NCI-H1105 treated with DMSO at 0.1 percent for 48 hours (cell line): ENCODE data around the gene WNT3A.
"Not testable (repeated sequence)": the region's sequence is repeated elsewhere in the genome, so short reads cannot be mapped to it uniquely, and the experiment has no call there.

Experiments used
- DNase-seq: peaks from one replicate; lab custom pipeline; 2025; lab: John Stamatoyannopoulos, UW

Gene WNT3A

DNA sequence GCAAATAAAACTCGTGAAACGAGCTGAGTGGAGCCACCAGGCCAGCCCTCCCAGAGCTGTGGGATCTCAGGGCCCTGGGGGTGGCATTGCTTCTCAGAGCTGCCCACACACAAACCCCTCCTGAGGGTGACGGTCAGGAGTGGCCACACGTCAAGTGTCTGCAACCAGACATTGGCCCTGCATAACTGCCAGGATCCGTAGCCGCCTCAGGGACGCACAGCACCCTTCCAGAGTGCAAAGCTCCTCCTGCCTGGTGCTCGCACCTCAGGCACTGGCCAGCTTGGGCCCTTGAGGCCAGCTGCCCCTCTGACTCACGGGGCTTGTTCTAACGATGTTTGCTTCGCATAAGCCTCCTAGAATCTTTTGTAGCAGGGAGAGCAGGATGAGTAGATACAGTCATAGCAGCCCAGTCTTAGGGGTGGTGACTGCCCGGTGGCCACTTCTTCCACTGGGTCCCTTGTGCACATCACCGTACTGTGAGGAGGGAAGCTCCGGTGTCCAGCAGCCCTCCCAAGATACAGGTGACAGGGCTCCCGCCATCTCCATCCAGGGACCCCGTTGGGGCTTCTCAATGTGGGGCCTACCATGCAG is 5.0 kb downstream of the WNT3A start:
- no peak for DNase-seq

DNA sequence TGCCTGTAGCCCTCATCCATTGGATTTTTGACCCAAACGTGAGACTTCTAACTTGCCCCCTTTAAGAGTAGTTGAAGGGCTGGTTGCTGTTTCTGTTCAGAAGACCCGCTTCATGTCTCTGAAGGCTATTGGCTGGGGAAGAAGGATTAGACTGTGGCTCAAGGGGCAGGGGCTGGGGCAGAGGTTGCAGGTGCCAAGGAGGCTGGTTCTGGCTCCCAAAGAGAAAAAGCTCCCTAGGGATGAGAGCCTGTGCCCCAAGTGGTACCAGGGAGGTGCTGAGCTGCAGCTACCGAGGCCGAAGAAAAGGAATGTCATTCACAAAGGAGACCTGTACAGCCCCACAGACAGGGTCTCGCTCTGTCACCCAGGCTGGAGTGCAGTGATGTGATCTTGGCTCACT is 5.8 kb downstream of the WNT3A start:
- DNase-seq, result no peak

DNA sequence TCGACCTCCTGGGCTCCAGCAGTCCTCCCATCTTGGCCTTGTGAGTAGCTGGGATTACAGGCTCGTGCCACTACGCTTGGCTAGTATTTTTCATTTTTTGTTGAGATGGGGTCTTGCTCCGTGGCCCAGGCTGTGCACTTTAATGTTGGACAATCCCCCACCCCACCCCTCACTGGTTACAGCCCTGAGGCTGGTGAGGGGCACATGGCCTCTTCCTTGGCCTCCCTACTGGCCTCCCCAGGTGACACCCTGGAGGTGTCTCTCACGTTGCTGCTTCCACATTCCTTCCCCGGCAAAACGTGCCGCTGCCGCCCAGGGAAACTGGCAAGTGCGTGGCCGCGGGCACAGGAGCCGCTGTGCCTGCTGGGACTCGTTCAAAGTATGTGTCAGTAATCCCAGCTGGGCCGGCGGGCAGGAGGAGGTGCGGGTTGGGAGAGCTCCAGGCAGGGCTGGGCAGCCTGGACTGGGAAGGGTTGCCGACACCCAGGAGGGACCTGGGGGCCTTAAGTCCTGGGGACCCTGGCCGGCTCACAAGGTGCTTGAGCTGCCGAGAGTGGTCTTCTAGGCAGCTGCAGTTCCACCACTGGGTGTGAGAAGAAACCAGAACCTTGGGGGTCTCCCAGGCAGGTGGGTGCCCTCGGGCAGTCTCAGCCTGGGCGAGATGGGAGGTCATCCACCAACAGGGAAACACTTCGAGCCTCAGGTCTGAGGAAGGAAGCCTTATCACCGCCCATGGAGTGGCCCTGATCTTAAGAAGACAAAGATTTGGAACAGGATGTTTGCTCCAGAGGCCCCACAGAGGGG is 6.5 kb downstream of the WNT3A start:
- no peak for DNase-seq

DNA sequence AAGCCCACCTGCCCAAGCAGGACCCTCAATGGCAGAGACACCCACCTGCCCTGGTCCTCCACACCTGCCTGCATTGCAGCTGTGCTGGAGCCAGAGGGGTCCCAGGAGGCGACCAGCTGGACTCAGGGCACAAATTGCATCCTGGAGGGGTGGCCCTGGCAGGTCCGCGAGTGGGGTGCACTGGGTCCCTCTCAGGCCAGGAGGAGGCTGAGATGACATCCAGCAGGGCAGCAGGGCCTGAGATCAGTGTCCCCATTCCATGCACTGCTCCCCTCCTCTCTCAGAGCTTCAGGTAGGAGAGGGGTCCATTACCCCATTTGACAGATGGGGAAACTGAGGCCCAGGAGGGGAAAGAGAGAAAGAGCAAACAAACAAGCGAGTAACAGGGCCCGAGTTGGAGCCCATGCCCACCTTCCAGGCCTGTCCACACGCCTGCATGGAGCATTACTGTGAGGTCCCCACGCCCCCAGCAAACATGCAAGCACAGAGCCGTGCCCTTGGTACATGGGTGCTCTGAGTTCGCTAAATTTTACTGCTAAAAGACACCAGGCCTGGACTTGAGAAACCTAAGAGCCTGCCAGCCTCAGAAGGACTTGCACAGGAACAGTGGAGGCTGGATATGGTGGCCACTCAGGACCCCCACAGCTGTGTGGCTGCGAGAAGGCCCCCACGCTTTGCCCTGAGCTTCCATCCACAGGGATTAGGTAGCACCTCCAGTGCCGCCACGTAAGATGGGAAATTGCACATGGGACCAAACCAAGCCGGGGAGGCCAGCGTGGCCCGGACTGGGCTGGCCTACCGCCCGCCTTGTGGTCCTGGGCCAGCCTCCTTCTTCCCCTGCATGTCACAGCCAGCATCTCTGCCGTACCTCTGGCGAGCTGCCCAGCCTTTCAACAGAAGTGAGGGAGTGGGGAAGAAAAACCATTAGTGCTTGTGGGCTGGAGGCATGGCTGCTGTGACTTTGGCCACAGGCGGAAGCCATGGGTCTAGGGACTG is 7.4 kb downstream of the WNT3A start:
- no peak for DNase-seq

DNA sequence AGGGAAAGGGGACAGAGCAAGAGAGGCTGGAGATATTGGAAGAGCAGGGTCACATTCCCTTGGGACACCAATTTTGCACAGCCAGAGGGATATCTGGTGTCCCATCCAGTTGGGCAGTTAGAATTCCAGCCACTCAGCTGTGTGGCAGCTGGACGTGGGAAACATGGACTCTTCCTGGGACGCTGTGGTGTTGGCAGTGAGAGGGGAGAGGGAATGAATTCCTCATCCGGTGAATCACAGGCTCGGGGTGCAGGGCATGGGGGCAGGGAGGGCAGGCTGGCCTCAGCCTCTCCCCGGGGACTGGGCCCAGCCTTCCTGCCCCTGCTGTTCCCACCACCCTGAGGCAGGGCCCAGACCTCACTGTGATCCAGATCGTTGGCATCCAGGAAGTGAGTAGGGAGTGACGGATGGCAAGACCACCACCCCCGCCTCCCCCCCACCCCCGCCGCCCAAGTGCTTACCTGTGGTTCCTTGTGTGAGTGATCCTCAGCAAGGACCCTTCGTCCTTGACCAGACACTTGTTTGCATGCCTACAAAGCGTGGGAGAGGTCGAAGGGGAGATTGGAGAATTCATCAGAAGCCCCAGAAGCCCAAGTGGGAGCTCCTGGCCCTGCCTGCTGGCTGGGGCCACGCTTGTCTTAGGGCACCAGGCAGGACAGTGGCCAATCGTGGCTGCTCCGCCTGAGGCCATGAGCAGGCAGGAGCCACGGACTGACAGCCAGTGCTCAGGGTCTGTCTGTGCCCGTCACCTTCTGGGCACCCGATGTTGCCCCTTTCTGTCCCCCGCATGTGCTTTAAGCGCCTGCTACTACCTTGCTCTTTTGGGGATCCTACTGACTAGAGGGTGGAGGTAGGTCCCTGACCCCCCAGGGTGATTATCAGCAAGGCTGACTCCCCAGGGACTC is 8.7 kb downstream of the WNT3A start:
- DNase-seq, result no peak

DNA sequence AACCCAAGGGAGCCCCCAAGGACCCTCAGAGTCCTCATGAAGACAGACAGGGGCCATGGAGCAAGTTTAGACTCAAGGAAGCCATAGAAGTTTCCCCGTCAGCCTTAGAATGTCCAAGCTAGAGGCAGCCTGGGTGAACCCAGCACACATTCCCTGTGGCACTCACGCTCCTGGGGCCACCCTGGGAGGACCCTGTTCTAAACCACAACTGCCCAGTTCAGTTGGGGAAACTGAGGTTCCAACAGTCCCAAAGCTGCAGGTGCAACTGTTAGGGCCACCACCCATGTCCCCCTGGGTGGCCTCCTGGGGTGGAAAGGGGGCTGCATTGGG is 9.3 kb downstream of the WNT3A start:
- no peak for DNase-seq

DNA sequence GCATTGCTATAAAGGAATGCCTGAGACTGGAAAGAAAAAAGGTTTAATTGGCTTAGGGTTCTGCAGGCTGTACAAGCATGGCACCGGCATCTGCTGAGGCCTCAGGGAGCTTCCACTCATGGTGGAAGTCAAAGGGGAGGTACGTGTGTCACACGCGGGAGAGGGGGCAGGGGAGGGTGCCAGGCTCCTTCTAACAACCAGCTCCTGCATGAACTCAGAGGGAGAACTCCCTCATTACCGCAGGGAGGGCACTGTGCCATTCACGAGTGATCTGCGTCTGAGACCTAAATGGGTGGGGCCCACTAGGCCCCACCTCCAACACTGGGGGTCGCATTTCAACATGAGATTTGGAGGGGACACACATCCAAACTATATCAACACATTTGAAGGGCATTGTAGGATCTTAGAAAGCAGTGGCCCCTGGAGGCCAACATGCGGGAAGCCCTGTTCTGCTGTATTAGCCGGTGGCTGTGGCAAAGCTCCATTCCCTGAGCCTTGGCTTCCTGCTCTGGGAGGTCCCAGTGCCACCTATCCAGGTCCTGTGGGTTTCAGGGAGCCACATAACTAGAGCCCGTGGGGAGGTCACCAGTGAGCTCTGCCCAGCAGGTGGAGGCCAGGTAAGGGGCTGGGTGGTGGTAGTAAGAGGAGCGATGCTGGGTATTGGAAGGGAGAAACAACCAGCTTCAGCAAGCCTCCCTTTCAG is 10.0 kb downstream of the WNT3A start:
- no peak for DNase-seq

DNA sequence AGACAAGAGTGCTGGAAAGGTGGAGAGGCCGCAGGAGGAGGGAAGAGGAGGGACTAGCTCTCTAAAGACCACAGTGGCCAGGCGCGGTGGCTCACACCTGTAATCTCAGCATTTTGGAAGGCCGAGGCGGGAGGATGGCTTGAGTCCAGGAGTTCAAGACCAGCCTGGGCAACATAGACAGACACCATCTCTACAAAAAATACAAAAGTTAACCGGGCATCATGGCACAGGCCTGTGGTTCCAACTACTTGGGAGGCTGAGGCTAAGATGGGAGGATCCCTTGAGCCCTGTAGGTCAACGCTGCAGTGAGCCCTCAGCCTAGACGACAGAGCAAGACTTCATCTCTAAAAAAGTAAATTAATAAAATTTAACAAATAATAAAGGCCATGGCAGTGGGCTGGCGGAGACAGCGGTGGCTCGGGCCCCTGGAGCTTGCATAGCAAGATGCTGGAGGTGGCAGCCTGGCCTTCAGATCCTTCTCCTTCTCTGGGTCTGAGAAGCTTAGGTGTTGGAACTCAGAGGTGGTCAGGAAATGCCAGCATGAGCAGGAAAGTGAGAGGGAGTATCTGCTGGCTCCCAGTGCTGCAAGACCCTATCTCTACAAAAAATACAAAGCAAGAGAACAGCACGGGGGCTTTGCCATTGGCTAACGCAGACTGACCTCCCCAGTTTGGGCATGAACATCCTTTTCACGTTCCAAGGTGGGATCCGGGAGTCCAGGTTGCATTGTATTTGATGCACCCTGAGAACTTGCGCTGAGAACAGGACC is 10.7 kb downstream of the WNT3A start:
- no peak for DNase-seq

DNA sequence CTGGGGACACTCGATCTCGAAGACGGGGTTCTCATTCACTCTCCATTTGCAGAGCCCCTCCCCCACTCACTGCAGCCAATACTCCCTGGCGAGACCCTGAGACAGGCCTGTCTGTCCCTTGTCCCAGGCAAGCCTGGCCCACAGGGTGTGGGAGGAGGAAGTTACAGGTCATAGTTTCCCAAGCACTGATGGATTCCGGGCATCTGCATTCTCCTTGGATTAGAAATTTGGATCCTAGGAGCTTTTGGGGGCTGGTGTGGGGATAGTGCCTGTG is 11.3 kb downstream of the WNT3A start:
- DNase-seq, result no peak

DNA sequence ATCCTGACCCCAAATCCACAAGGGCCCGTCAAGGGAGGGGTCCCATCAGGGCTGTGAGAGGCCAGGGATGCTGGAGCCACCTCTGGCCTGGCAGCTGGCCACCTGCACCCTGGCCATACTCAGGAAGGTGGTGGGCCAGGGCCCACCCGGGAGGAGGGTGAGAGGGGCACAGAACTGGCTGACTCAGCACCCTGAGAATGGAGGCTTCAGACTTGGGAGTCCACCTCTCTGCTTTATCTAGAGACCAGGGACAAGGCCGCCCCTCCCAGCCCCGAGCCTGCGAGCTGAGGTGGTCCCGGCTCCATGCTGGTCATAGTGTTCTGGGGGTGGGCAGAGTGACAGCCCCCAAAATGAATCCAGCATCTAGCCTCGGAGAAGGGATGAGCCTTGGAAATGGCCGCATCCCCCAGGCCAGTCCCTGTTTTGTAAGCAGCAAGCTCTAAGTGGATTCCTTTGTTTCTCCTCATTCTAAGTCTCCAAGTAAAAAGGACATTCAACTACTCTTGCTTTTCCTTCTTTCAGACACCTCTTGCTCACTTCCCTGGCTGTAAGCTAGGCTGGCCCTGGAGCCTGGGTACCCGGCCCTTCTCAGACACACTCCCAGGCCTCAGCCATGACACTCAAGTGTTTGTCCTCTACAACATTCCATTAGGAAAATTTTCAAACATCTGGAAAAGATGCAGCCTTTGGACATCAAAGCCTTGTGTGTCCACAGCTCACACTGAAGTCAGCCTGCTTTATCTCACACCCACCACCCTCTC is 12.3 kb downstream of the WNT3A start:
- no peak for DNase-seq

DNA sequence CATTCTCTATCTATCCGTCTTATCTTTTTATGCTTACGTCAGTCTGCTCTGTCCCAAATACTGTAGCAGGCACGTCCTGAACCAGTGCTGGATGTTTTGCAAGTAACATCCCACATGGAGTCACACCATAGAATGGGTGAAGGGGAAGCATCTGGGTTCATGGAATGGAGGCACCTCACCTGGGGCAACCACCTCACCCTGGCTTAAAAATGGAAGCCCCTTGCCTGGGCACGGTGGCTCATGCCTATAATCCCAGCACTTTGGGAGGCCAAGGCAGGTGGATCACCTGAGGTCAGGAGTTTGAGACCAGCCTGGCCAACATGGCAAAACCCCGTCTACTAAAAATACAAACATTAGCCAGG is 12.9 kb downstream of the WNT3A start:
- not testable (repeated sequence) for DNase-seq

DNA sequence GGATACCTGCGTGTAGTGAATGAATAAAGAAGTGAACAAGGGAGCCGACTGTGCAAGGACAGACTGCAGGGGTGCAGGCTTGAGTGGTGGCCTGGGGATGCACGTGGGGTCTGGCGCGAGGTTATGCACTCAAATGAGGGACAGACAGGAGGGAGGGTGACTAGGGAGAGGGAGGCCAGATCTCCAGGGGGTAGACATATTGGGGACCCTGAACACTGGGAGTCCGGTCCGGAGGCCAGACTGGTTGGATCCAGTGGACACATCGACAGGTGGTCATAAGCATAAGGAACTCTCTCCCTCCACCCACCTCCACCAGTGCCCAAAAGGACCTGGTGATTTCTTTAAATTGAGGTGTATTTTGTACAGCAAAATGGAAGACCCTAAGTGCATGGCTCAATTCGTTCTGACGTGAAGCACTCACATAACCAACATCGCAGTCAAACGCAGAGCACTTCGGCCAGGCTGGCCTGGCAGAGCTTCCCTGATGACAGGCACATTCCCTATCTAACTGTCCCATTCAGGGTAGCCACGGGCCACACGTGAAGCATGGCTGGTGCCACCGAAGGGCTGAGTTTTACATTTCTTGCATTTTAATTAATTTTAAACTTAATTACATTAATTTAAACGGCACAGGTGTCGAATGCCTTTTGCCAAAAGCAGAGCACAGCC is 14.0 kb downstream of the WNT3A start:
- no peak for DNase-seq

DNA sequence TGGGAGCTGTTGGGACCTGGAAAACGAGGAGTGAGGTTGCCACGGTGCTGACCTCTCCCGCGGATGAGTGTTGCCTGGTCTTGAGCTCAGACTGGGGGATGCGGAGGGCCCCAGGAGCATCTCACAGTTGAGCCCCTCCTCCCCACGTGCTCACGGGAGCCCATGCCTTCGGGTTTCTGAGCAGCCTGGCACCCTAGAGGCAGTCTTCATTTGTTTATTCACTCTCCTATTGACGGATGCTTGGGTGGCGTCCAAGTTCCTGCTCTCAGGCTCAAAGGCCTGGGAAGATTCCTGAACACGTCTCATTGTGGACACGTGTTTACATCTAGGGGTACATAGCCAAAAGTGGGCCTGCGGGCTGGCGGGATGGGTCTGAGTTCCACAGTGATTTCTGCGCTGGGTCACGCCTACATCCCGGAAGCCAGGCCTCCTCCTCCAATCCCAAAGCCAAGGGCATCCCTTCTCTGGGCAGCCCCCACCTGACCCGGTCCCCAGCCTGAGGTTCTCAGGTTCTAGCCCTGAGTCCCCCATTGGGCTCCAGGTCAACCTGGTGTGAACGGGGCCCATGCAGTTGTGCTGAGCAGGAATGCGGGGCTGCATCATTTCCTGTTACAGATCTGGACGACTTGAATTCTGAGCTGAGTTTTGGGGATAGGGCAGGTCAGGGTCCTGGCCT is 14.7 kb downstream of the WNT3A start:
- peak; percentile 35 for DNase-seq

DNA sequence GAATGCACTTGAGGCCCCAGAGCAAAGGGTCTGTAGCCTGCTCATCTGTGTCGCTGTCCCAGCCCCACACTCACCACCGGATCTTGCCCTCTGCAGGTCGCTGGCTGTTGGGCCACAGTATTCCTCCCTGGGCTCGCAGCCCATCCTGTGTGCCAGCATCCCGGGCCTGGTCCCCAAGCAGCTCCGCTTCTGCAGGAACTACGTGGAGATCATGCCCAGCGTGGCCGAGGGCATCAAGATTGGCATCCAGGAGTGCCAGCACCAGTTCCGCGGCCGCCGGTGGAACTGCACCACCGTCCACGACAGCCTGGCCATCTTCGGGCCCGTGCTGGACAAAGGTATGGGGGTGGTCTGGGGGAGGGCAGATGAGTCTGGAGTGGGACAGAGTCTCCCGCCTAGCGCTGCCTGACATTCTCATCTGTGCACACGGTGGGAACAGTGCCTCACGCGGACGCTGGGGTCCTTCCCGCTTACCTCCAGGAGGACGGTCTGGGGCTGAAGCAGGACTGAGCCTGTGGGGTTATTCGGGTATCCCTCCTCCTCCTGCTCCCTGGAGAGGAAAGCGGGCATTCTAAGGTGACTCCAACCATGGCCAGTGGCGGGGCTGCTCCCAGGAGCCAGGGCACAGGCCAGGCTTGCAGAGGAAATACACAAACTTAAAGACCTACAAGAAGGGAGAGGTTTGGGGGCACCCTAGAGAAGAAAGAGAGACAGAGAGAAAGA is 15.9 kb downstream of the WNT3A start:
- DNase-seq, result no peak

DNA sequence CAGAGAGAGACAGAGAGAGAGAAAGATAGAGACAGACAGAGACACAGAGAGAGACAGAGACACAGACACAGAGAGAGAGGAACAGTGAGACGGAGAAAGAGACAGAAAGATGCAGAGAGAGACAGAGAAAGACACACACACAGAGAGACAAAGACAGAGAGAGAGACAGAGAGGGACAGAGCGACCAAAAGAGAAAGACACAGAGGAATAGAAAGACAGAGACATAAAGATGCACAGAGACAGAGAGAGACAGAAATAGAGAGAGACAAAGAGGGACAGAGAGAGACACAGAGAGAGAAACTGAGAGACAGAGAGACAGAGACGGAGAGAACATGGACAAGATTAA is 16.5 kb downstream of the WNT3A start:
- no peak for DNase-seq

DNA sequence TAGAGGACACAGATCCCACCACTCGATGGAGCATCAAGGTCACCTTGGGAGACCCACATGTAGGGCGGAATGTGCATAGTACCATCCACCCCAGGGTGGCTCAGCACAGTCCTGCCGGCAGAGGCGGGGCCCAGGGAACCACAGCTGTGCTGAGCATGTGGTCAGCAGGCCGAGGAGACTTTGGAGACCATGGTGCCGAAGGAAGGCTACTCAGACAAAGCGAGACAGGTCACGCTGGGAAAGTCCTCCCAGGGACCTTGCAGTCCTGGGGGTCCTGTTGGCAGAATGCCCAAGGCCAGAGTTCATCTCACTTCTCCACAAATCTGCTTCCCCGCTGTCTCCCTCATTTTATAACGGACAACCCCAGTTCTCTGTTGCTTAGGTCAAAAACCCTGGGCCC is 22.5 kb downstream of the WNT3A start:
- no peak for DNase-seq

DNA sequence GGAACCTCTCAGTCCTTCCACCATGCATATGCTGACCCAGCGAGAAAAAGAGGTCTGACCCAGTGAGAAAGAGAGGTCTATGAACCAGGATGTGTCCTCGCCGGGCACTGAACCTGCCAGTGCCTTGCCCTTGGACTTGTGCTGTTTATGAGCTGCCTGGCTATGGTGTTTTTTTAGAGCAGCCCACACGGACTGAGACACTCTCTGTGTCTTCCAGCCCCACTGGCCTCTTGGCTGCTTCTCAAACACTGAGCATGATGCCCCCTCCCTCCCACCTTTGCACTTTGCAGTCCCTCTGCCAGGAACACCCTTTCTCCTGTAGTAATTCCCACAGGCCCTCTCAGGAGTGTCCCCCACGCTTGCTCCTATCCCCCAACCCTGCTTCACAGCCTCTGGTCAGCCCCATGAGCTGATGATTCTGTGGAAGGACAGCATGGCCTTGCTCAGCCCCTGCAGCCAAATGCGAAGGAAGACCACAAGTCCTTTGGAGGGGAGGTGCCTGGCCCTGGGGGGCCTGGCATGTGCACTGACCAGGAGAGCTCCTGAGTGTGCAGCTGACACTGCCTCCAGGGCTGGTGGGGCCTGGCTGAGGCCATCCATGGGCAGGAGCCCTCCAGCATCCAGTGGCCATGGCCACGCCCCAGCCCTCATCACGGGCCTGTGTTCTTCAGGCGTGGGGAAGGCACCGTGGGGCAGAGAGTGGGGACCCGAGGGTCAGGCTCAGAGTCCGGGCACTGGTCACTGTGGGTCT is 23.8 kb downstream of the WNT3A start:
- no peak for DNase-seq
